Activated T-helper 9 cell treated with anti-CD3 and anti-CD28 coated beads, Interleukin-2, amount 50 U/mL, for 16 hours (primary cell): Measurements from ENCODE around the gene CCT7.

ENCODE experiments used
- DNase-seq: peaks from one replicate; pipeline ENCODE4 v3.0.0-alpha.2; 2020; ENCODE audit warnings: low read depth

The CCT7 gene

DNA sequence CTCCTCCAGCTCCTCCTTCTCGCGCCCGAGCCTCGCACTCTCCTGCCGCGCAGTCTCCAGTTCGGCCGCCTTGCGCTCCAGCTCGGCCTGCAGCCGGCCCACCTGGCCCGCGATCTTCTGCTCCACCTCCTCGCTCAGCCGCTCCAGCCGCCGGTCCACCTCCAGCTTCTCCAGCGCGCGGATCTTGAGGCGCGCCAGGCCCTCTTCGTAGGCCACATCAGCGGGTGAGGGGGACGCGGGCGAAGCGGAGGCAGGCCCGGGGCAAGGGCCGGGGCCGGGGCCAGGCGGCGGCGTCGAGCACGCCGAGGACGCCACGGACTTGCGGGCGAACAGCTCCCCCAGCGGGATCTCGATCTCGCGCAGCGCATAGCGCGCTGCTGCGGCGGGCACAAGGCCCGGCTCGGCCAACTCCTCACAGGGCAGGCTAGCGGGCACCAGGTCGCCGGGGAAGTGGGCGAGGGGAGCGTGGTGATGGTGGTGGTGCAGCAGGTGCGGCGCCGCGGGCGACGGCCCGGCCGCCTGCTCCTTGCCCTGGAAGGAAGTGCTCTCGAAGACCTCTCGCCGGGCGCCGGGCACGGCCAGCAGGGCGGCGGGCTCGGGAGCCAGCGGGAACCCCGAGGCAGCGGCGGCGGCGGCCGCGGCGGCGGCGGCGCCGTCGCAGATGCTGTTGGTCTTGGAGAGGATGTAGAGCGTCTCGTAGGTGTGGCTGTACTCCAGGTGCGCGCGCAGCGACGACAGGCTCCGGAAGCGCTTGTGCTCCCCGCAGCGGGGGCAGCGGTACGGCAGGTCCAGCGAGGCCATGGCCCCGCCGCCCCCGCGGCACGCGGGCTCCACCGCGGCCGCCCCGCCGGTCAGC is 35.0 kb downstream of the CCT7 start:
- DNase-seq: peak; percentile 70

DNA sequence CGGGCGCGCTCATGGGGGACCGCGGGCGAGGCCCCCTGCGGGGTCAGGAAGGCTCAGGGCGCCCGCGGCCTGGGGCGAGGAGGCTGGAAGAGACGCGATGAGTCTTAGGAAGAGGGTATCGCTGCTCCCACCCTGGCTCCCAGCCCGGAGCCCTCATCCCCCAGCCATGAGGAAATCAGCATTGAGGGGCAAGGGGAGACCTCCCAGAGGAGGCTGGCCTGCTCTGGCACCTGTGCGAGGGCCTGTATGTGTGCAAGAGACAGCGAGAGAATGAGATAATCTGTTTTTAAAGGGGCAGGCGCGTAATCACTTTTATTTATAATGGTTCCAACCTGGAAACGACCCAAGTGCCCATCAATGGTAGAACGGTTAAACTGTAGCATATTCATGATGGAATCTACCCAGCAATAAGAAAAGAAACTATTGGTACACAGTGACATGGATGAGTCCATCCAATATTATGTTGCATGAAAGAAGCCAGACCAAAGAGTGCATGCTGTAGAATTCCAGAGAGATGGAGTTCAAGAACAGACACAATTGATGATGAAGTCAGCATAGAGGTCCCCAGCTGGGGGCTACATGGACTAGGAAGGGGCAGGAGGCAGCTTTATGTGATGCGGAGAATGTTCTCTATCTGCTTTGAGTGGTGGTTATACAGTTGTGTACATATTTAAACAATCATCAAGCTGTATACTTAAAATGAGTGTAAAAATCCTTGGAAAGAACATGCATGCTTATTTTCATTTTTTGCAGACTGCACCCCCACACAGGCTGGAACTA is 35.8 kb downstream of the CCT7 start:
- no peak for DNase-seq

DNA sequence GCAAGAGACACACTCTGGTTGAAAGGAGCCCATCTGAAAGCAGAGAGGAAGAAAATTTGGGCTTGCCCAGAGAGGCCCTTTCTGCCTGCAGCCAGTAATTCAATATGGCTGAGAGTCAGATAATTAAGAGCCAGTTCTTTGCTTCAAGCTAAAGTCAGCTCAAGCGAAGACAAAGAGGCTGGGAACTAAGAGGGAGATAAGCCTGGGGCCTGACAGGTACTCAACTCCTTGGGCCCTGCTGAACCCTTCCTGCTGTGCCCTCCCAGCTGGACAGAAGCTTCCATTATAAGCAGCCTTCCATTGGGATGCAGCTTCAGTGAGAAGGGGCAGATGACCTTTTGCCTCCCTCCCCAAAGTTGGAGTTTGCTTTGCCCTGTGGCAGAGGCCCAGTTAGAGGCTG is 38.2 kb downstream of the CCT7 start:
- DNase-seq: no peak

DNA sequence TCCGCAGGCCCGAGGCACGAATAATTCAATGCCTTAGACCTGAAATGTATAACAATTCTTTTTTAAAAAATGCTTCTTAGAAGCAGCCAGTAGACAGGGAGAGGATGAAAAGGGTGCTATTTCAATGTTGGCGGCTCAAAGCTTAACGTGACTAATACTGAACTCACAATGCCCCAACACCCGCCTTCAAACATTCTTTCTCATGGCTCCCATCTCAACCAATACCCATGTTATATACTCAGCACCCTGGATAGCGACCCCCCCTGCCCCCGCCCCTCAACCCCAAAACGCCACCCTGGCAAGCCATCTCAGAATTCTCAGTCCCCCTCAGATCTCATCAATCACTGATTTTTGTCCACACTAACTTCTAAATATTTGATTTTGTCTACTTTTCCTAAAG is 45.7 kb downstream of the CCT7 start:
- no peak for DNase-seq

DNA sequence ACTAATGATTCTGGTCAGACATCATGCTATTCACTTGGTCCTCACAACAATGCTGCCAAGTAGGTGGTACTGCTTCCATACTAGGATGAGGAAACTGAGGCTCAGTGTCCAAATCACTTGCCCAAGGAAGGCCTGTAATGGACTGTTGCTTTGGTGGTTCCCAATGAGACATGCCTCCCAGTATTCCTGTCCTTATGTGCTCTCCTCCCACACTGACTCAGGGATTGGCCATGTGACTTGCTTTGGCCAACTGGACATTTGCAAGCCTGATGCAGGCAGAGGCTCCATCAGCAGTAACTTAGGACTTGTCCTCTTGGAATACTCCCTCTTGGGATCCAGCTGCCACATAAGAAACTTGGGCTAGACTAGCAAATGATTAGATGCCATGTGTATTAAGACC is 47.1 kb downstream of the CCT7 start:
- DNase-seq: no peak

DNA sequence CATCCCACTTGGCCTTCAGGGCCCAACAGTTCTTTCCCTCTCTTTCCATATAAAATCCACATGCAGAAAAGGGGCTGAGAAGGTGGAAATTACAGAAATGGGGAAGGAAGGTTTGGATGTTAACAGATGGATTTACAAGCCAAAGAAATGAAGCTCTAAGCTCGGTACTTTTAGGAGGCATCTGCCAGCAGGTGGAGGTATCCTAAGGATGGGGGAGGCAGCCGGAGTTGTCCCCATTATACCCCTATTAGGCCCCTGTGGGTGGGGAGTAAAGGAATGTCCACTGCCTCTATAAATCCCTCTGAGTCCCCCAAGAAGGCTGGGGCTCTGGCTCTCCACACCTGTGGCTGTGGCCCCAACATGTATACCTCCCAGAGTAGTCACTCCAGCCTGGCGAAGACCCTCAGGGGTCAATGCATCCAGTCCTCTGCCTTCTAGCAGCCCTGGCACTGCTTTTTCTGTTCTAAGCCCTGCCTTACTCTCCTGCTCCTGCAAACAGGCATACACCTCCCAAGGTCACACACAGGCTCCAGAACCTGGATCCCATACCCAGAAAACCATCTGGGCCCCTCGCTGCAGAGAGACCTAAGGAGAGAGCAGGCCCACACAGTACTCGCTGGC is 48.9 kb downstream of the CCT7 start:
- no peak for DNase-seq

DNA sequence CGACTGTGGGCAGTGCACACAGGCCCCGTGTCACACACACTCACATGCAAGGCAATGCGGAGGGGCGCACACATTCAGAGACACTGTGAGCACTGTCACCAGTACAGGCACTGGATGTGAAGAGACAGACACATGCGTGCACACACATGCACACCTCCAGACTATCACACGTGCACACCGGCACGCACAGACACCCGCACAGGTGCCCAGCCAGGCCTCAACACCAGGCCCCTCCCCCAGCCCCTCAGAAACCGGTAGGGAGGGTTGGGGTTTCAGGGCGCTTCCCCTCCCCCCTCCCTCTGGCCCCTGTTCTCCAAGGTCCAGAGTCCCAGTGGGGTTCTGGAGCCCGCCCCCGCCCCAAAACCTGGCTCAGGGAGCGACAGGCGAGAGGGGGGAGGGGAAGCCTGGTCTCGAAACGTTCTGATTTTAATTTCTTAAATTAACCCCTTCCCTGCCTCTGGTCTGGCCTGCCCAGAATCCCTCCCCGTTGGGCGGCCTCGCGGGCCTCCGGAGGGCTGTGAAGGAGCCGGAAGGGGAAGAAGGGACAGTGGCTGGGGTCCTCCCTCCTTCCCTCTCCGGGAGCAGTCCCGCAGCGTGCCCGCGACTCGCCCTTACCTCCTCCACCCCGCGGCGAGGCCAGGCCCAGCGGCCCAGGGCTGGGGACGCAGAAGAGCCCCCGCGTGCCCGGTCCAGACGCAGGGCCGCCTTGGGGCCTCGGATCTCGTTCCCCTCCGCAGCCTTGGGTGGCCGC is 49.6 kb downstream of the CCT7 start:
- DNase-seq: no peak

DNA sequence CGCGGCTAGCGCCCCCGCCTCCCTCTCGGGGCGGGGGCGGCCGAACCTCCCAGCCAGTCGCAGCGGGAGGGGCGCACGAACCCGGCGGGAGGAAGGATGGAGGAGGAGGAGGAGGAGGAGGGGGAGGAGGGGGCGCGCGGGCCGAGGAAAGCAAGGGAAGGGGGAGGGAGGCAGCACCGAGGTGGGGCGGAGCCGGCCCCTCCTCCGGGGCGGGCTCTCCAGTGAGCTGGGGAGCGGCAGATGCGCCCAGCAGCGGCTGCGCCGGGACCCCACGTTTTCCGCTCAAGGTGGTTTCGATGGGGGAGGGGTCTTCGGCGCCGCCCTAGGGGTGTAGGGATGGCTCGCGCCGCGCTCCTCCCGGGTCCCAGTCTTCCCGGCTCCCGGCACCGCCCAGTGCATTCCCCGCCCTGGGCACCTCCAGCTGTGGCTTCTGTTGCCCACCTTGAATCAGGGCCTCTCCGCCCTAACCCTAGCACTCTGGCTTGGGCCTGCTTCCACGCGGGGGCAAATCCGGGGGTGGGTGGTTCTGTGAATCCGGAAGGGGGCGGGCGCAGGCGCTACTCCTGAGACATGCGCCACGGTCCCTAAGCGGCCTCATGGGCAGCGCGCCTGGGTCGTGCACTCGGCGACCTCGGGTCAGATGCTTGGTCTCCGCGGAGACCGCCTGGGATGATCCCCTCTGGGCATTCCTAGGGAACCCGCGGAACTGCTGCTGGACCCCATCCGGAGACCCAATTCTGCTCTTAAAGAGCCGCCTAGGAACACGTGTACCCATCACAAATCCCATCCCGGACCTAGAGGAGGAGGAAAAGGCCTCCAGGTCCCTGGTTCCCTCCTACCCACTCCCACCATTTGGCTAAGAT is 50.4 kb downstream of the CCT7 start, which contains the start of gene FBXO41:
FBXO41 (minus strand) TSS at position 183 of the 863 bp plus-strand sequence. CDS start 14,848 bp downstream, outside the sequence.
- DNase-seq: peak; percentile 54

DNA sequence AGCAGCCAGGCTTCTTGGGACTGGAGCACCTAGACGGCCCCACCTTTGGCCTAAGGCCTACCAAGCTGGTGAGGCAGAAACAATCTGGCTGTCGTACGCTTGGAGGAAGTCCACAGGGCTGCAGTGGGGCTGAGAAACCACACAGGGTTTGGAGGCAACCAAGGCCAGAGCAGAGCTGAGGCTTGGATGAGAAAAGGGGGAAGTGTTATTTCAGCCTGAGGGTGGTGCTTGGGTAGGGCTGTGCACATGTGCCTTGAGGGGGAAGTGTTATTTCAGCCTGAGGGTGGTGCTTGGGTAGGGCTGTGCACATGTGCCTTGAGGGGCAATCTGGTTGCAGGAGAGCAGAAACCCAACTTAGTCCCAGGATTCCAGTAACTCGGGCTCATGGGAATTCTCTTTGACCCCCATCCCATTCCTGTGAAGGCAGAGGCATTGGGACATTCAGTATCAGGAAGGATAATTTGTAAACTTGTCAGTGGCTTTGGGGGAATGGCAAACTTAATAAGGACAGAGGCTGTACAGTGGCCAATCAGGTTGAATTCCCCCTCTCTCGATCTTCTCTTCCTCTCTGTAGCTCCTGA is 51.1 kb downstream of the CCT7 start:
- no peak for DNase-seq

DNA sequence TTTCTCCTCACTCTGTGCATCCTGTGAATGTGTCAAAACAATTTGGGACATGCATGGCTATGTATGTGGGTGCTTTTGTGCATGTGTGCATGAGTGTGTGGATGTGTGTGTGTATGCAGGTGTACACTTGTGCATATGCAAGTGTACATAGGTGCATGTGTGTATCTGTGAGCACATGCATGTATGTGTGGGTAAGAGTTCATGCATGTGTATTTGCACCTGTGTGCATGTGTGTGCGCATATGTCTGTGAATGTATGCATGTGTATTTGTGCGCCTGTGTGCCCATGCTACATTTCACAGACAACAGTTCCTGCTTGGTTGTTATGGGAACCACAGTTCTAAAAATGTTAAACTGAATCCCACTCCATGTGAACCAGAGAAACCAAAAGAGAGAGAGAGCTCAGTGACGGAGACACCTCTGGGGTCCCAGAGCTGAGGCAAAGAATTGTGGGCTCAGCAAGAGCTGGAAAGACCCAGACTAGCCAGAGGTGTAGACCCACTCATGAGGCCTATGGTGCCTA is 52.1 kb downstream of the CCT7 start:
- no peak for DNase-seq

DNA sequence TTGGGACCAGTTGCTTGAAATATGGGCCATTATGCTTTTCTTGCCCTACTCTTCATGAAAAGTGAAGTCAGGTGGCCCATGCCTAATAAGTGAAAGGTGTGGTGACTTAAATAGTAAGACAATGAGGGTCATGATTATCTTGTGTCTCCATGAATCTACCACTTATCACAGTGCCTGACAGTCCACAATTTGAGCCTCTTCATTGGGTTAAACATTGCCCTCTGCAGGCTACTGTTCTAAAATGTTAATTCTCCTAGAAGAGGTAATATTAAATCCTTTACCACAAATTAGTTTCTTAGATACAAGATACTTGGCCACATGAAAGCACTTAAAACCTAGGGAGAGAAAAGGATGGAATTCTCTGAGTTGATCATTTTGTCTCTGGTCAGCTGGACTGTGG is 55.2 kb downstream of the CCT7 start:
- no peak for DNase-seq

DNA sequence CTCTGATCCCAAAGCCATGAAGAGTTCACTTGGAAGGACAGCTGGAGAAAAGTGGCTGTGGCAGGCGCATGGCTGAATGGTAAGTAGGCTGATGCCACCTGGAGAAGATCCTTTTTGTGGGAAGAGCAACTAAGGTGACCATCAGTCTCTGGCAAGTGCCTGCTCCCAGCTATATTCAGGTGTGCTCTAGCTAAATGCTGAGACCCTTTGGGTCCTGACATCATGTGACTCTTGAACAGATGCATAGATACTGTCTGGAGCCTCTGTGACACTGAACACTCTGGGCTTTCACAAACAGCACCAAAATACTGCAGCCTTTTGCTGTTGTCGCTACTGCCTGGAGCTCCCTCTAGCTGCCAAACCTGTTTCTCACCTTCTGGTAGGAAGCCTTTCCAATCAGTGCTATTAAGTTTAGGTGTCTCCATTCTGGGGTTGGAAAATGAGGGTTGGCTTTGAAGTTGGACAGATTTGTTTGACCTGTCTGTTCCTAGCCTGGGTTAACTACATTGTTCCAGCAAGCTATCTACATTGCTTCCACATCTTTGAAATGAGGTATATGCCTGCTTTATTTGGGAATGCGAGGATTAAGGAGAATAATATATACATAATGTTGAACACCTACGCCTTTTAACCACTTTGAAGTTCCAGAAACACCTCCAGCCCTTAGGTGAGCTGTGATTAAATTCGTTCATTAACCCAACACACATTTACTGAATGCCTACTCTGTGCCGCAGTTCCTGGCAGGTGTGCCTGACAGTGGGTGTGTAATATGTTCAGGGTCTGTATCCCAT is 56.1 kb downstream of the CCT7 start:
- no peak for DNase-seq

DNA sequence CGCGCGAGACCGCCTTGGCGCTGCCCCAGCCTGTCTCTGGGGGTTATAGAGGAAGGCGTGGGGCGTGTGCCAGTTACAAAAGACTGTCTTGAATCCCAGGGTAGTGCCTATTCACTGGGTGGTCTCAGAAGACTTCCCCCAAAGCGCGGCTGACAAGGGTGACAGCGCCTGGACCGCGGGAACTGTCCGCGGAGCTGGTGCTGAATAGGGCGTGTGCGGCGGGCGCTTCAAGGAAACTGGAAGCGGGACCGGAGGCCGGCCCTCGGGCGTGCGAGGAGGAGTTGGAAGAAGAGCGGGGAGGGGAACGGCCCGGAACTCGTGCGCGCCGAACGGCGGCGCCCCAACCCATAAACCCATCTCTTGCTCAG is 57.0 kb downstream of the CCT7 start:
- DNase-seq: no peak

DNA sequence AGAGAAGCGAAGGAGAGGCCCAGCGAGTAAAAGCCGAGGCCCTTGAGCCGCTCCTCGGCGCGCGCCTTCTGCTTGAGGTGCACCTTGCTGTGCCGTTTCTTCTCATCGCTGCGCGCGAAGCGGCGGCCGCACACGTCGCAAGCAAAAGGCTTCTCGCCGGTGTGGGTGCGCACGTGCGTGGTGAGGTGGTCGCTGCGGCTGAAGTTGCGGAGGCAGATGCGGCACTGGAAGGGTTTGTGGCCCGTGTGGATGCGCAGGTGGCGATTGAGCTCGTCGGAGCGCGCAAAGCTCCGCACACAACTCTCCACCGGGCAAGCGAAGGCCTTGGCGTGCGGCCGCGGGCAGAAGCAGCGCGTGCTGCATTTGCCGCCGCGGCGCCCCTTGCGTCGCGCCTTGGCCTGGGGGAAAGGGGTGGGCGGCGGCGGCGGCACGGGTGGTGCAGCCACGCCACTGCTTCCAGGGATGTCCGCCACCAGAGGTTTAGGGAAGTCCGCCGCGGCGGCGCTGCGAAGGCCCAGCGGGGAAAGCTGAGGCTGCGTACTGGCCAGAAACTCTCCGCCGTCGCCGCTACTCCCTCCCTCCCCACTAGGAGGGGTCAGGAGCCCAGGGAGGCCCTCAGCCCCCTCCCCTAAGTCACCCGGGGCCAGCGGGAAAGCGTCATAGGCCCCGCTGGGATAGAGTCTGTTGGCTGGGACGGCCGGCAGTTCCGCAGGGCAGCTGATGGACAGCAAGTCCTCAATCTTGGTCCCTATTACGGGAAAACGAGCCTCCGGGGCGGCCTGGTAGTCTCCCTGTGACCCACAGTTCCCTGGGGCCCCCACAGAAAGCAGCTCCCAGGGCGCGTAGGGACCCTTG is 57.6 kb downstream of the CCT7 start:
- no peak for DNase-seq

DNA sequence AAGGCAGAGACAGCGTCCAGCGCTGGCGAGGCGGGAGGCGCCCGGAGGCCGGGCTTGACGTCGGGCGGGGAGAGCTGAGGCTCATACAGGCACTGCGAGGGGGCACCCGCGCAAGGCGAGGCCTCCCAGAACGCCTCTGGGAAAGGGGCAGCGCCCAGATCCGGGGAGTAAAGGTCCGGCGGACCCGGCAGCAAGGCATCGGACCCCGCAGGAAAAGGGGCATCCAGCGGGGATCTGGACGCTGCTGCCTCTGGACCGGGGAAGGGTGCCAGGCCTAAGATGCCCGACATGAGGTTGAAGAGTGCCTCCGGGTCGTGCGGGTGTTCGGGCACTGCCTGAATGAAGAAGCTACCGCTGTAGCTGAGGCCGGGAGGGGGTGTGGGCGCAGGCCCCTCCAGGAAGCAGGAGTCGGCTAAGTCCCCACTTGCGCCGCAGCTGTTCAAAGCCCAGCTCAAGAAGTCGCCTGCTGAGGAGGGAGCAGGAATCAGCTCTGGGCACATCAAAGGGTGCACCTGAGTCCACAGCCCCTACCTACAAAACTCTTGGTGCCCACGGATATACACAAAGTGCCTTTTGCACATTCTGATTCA is 58.3 kb downstream of the CCT7 start:
- DNase-seq: no peak

DNA sequence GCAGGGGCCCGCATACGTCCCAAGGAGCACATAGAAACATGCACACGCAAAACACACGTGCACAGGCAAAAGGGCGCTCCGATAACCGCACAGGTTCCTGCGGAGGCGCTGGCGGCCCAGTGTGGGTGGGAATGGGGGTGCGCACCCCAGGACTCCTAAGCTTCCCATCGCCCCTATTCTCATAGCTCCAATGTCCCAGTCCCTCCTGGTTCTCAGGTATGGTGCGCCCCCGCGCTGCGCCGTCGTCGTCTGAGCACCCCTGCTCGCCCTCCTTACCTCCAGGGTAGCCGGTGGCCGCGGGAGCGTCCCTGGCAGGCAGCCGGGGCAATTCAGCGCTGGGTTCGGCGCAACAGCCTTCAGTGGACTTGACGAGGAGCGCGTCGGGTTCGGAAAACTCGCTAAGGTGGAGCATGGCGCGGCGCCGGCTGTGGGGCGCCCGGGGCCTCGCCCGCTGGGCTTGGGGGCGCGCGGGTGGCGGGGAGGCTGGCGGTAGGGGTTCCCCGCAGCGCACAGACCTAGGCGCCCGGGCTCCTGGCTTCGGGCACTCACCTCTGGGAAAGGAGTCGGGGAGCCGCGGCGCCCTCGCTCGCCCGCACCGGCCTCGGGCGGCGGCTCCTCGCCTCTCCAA is 58.9 kb downstream of the CCT7 start:
- DNase-seq: no peak

DNA sequence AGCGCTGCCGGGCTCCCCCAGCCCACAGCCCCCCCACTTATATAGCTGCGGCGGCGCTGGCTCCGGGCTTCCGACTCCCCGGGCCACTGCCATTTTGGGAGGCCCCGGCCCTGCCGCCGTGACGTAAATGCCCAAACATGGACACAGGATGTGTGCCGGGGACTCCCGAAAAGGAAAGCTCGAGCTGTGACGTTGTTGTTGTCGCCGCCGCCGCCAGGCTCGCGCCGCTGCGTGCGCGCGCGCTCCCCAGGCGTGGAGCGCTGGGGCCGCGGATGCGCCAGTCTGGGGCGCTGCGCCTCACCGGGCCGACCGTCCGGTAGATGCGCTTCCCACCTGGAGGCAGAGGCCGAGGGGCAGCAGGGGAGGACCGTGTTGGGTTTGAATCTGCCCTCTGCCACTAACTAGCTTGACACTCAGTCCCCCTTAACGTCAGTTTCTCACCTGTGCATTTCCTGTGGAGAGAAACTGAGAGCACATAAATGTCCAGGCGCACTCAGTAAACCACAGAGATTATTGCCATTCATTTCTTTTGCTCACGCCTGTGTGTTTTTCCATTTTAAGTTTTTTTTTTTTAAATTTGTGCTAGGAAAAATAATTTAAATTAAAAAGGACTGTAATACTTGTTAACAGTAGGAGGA is 59.5 kb downstream of the CCT7 start, which contains the start of gene EGR4:
EGR4 (minus strand) TSS at position 15 of the 638 bp plus-strand sequence. CDS start 231 bp downstream, outside the sequence.
- DNase-seq: peak; percentile 83
